Astrocyte (in vitro differentiated cells and primary cell): Measurements from ENCODE around the gene AIP.

Experiments
- EZH2 ChIP-seq: IDR thresholded peaks from 2 replicates; pipeline ENCODE4 v1.6.1; 2012; ENCODE audit warnings: mild to moderate bottlenecking, low read length, inconsistent platforms; ENCODE audit not compliant: insufficient read depth
- TF ChIP-seq, protein P1 (sequence below): IDR thresholded peaks from 2 replicates; pipeline ENCODE4 v1.5.1; 2011; ENCODE audit warnings: low read depth, mild to moderate bottlenecking, inconsistent platforms, low read length, moderate library complexity; ENCODE audit not compliant: insufficient read depth

DNA sequence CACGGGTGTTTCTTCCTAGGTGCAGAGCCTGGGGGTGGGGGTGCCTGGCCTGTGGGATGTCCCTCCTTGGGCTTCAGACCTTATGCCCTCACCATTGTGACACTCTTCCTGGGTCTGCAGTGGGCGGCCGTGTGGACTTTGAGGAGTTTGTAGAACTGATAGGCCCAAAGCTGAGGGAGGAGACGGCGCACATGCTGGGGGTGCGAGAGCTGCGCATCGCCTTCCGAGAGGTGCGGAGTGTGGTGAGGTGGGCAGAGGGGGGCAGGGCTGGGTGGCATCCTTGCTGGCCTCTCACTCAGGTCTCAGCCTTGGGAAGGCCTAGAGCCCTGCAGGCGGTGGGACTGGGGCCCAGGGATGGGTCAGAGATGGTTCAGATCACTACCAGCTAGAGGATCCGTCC is 25.4 kb upstream of the AIP start:
- TF ChIP-seq, protein P1, sequence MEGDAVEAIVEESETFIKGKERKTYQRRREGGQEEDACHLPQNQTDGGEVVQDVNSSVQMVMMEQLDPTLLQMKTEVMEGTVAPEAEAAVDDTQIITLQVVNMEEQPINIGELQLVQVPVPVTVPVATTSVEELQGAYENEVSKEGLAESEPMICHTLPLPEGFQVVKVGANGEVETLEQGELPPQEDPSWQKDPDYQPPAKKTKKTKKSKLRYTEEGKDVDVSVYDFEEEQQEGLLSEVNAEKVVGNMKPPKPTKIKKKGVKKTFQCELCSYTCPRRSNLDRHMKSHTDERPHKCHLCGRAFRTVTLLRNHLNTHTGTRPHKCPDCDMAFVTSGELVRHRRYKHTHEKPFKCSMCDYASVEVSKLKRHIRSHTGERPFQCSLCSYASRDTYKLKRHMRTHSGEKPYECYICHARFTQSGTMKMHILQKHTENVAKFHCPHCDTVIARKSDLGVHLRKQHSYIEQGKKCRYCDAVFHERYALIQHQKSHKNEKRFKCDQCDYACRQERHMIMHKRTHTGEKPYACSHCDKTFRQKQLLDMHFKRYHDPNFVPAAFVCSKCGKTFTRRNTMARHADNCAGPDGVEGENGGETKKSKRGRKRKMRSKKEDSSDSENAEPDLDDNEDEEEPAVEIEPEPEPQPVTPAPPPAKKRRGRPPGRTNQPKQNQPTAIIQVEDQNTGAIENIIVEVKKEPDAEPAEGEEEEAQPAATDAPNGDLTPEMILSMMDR: no peak
- no peak for TF ChIP-seq EZH2
